Suprapubic skin (tissue), 4 donors: ENCODE measurements around the gene RAPH1. TPM values are rescaled to one million over a fixed set of nuclear protein-coding genes. Genes with fewer than 3 reads are reported as not detected.

Experiments
- DNase-seq, 2 donors: peaks; one replicate each; pipeline ENCODE4 v3.0.0-alpha.2; 2019; ENCODE audit warnings: low spot score in 2 of 2
- H3K27ac ChIP-seq: fragments of 200-600 bp; sonication (generic); one replicate; pipeline ENCODE4 v1.5.1; 2019
- H3K27me3 ChIP-seq: fragments of 200-600 bp; sonication (generic); one replicate; pipeline ENCODE4 v1.5.1; 2019
- H3K36me3 ChIP-seq: fragments of 200-600 bp; sonication (generic); one replicate; pipeline ENCODE4 v1.5.1; 2019
- H3K4me1 ChIP-seq: fragments of 200-600 bp; sonication (generic); one replicate; pipeline ENCODE4 v1.5.1; 2019
- H3K4me3 ChIP-seq: fragments of 200-600 bp; sonication (generic); one replicate; pipeline ENCODE4 v1.5.1; 2019; ENCODE audit warnings: mild to moderate bottlenecking
- H3K9me3 ChIP-seq: fragments of 200-600 bp; sonication (generic); one replicate; pipeline ENCODE4 v1.5.1; 2019
- CTCF ChIP-seq, 2 donors: fragments of 200-600 bp in 1 of 2; fragments of 450-650 bp in 1 of 2; sonication (generic) in 1 of 2; IDR thresholded peaks; one replicate each; pipeline ENCODE4 v1.5.1; 2016 to 2019; ENCODE audit warnings: antibody characterized with exemption in 2 of 2, mild to moderate bottlenecking in 1 of 2, moderate library complexity in 1 of 2
- EP300 ChIP-seq: sonication (generic); formaldehyde crosslinking; IDR thresholded peaks from one replicate; pipeline ENCODE4 v1.6.1; 2017; ENCODE audit warnings: antibody characterized with exemption
- POLR2A ChIP-seq, 2 donors: fragments of 450-650 bp; IDR thresholded peaks; one replicate each; pipeline ENCODE4 v1.6.1; 2017; ENCODE audit warnings: antibody characterized with exemption in 2 of 2, mild to moderate bottlenecking in 2 of 2, moderate library complexity in 2 of 2
- POLR2AphosphoS5 ChIP-seq, 3 donors: sonication (generic); formaldehyde crosslinking; IDR thresholded peaks; one replicate each; pipeline ENCODE4 v1.6.1; 2017; ENCODE audit warnings: antibody characterized with exemption in 3 of 3
- WGBS: methylation state at CpG from one replicate; pipeline ENCODE4 v1.1.5; 2018; 5-methylcytosine and 5-hydroxymethylcytosine counted together
- total RNA-seq, 4 donors: library from RNA; depleted of rRNA; stranded (reverse); fragments of >200 nt; gene quantifications; one replicate each; pipeline ENCODE4 v1.1.0, GENCODE V29; 2016

The RAPH1 gene
- total RNA-seq, 4 donors from 2014 or later, result 38.3 to 58.2 (median 49.3) TPM

- no peak overlapping the region for H3K27ac ChIP-seq
- no peaks in the 10 kb centered on the region for H3K27me3 ChIP-seq
- H3K4me3 ChIP-seq, result no peak overlapping the region
- TF ChIP-seq POLR2A (IDR thresholded peaks at IDR 0.05) (no peak), EP300 (no peak), CTCF (IDR thresholded peaks at IDR 0.05) (no peak), POLR2AphosphoS5 (IDR thresholded peaks at IDR 0.05) (no peak)
- H3K4me1 ChIP-seq, result no peaks in the 10 kb centered on the region
- no peak for DNase-seq
- peaks cover 36% of the 10 kb centered on the region for H3K36me3 ChIP-seq
- 92% methylated on average over 1 of the region's 1 CpG for WGBS
- H3K9me3 ChIP-seq, result no peaks in the 10 kb centered on the region
These were observed 72.8 kb downstream of the RAPH1 start for GRCh38 chr2:203462308-203462707.

GRCh38 chr2:203461746-203462145, 73.4 kb downstream of the RAPH1 start:
- H3K27me3 ChIP-seq, result no peaks in the 10 kb centered on the region
- H3K27ac ChIP-seq, result no peak overlapping the region
- no peaks in the 10 kb centered on the region for H3K4me1 ChIP-seq
- no peak overlapping the region for H3K4me3 ChIP-seq
- H3K36me3 ChIP-seq, result peaks cover 41% of the 10 kb centered on the region
- no peaks in the 10 kb centered on the region for H3K9me3 ChIP-seq
- no peak for DNase-seq
- TF ChIP-seq EP300, result no peak
- TF ChIP-seq POLR2A (IDR thresholded peaks at IDR 0.05), result no peak
- TF ChIP-seq POLR2AphosphoS5 (IDR thresholded peaks at IDR 0.05), result no peak
- no peak for TF ChIP-seq CTCF (IDR thresholded peaks at IDR 0.05)

DNA sequence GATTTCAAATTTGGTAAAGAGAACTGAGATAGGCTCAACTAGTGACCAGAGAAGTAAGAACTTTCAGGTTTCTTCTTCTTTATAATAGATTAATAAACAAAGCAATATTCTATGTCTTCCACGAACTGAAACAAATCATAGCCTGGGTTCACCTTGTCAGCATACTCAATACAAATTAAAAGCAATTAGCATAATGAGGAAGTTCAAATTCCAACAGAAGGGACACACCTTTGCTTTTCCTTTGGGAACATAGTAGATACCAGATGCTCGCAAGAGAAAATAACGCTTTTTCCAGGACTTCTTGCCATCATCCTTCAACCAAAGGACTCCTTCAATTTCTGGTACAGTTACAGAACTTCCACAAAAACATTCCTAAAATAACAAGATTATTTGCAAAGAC, 79.9 kb downstream of the RAPH1 start:
- H3K9me3 ChIP-seq, result no peaks in the 10 kb centered on the region
- no peak for TF ChIP-seq POLR2A (IDR thresholded peaks at IDR 0.05)
- no peak for TF ChIP-seq EP300
- TF ChIP-seq CTCF (IDR thresholded peaks at IDR 0.05), result no peak
- TF ChIP-seq POLR2AphosphoS5 (IDR thresholded peaks at IDR 0.05), result no peak
- no peak overlapping the region for H3K27ac ChIP-seq
- H3K27me3 ChIP-seq, result no peaks in the 10 kb centered on the region
- no peak for DNase-seq
- H3K4me1 ChIP-seq, result peaks cover 10% of the 10 kb centered on the region
- 62% methylated on average over 3 of the region's 3 CpGs for WGBS
- H3K36me3 ChIP-seq, result peaks cover 64% of the 10 kb centered on the region
- no peak overlapping the region for H3K4me3 ChIP-seq

GRCh38 chr2:203453858-203454451, 81.1 kb downstream of the RAPH1 start:
- Histone ChIP-seq H3K4me1 (peaks cover 10% of the 10 kb centered on the region), H3K36me3 (peaks cover 61% of the 10 kb centered on the region), H3K27me3 (no peaks in the 10 kb centered on the region), H3K27ac (no peak overlapping the region), H3K9me3 (no peaks in the 10 kb centered on the region), H3K4me3 (no peak overlapping the region)
- no peak for DNase-seq
- TF ChIP-seq EP300, result no peak
- TF ChIP-seq CTCF (IDR thresholded peaks at IDR 0.05), result peak; percentile 40 to 68
- WGBS, result 15% methylated on average over 1 of the region's 1 CpG

GRCh38 chr2:203451689-203452088, 83.4 kb downstream of the RAPH1 start:
- TF ChIP-seq POLR2A (IDR thresholded peaks at IDR 0.05), result no peak
- TF ChIP-seq EP300, result no peak
- TF ChIP-seq CTCF (IDR thresholded peaks at IDR 0.05), result no peak
- TF ChIP-seq POLR2AphosphoS5 (IDR thresholded peaks at IDR 0.05), result no peak
- H3K27me3 ChIP-seq, result no peaks in the 10 kb centered on the region
- no peak overlapping the region for H3K27ac ChIP-seq
- no peak overlapping the region for H3K4me3 ChIP-seq
- peaks cover 60% of the 10 kb centered on the region for H3K36me3 ChIP-seq
- no peak for DNase-seq
- peaks cover 10% of the 10 kb centered on the region for H3K4me1 ChIP-seq
- WGBS, result 100% methylated on average over 1 of the region's 1 CpG
- no peaks in the 10 kb centered on the region for H3K9me3 ChIP-seq
